Islet of Langerhans (tissue), 1 donor: ENCODE data around the gene C9orf72.
"Not testable (repeated sequence)": the region's sequence is repeated elsewhere in the genome, so short reads cannot be mapped to it uniquely, and the experiment has no call there.

Experiments used
- FAIRE-seq: peaks from one replicate; lab custom pipeline; 2011; peaks lifted over from hg19 to GRCh38; lab: Jason Lieb, UNC

C9orf72 gene

DNA sequence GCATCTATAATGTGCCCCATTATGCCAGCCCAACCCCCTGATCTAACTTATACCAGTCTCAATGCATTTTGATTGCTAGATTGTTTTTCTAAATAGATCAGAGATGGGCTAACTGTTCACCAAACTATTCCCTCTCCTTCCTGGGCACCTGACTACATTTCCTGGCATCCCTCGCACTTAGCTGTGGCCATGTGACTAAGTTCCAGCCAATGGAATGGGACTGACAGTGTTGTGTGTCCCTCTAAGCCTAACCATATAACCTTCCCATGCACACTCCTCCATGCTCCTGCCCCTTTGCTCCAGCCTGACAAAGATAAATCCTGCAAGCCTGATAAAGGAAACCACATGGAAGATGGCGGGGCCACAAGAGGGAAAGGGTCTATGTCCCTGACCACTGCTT is 61.5 kb downstream of the C9orf72 start:
- no peak for FAIRE-seq

DNA sequence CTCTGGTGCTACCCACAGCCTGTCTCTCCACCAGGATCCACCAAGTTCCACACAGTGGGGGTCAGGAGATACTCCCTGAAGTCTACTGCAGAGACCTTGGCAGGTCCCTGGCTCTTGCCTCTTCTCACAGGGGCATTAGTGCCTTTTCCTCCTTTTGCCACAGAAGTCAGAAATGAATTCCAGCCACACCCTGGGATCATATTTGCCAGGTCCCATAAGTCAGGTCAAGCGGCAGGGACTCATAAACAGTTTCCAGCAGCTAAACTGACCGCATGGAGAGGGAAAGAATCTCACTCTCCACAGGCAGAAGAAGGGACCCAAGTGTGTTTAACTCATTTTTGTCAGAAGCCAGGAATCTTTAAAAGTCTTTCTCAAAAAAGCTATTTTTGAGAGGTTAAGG is 62.5 kb downstream of the C9orf72 start:
- no peak for FAIRE-seq

DNA sequence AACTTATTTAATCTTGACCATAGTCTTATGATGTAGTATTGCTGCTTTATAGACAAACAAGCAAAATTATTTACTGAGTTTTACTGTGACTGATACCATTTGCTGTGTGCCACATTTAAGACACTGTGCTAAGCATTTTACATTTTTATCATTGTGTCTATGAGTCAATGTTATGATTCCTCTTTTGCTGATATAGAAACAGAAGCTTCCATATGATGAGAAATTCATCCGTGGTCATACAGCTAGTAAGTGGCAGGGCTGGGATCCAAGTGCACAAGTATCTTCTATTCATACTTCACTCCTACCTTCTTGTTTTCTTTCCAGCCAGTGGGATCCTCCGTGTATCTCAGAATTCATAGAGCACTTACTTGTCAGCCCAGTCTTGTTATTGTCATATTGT is 66.3 kb downstream of the C9orf72 start:
- FAIRE-seq: no peak

DNA sequence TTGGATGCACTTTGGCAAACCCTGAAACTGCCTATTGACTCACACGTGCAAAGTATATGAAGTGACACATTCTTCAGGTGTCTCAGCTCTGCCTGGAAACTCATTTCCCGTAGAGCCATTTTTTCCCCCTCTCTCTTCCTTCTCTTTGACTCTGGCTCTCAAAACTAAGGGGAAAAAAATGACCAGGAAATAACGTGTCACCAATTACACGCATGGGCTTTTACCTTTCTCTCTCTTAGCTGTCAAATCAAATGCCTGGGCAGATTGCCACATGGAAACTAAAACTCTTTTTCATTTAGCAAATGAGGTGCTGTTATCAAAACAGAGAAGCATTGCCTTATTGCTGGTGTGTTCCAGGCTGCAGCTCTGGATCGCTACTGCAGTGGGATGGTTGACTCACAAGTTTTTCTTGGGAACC is 67.5 kb downstream of the C9orf72 start:
- no peak for FAIRE-seq

- no peak for FAIRE-seq
Measured at GRCh38 chr9:27504259-27504658, 69.0 kb downstream of the C9orf72 start.

DNA sequence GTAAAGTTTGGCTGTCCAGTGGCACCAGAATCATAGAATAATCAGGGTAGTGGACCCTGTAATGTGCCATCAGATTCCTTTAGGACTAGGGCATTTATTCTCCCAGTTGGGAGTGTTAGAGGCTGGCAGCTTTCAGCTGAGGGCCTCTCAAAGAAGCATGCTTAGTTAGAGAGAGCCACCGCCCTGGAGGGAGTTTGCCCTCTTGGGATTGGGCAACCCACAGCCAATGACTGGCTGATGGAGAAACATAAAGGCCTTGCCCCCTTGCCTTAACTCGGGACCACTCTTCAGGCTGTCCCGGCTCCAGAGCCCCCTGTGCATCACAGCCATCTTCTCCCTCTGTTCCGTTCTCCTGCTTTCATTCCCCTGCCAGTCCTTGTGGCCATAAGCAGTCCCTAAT is 69.7 kb downstream of the C9orf72 start:
- FAIRE-seq: no peak

DNA sequence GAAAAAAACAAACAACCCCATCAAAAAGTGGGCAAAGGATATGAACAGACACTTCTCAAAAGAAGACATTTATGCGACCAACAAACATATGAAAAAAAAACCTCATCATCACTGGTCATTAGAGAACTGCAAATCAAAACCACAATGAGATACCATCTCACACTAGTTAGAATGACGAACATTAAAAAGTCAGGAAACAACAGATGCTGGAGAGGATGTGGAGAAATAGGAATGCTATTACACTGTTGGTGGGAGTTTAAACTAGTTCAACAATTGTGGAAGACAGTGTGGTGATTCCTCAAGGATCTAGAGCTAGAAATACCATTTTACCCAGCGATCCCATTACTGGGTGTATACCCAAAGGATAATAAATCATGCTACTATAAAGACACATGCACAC is 72.4 kb downstream of the C9orf72 start:
- FAIRE-seq: not testable (repeated sequence)

- FAIRE-seq: peak; percentile 62
Measured at GRCh38 chr9:27499451-27499850, 73.8 kb downstream of the C9orf72 start.

DNA sequence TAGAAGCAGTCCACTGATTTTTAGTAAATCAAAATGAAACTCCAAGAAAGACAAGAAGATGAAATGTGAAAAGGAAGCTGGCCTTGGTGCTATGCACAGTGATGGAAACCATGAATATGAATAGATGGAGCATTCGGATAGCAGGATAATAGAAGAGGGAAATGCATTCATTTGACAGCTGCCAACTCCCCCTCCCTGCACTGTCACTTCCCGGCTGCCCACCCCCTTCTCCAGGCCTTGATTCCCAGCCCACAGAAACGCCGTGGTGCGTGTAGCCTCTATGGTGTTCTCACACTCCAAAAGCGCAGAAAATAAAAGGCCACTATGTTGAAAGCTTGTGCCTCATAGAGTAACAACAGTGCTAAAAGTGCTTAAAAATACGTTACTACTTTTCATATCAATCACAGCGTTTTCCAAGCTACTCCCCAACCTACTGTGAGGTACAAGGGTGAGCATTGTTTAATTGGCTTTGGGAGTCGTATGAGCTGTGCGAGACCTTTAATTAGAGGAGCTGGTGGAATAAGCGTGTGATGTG is 75.3 kb downstream of the C9orf72 start:
- no peak for FAIRE-seq
